GM18867 (cell line): Measurements from ENCODE around the gene ZNF329.
"Not testable (repeated sequence)": the region's sequence is repeated elsewhere in the genome, so short reads cannot be mapped to it uniquely, and the experiment has no call there.

ENCODE experiments used
- ATAC-seq: cut with Tn5 transposase; IDR thresholded peaks from one replicate; pipeline ENCODE4 v1.9.1; 2021; ENCODE audit warnings: mild to moderate bottlenecking, moderate library complexity; ENCODE audit not compliant: unreplicated experiment

Gene ZNF329

GRCh38 chr19:58150328-58150921 lies at the start of gene ZNF329:
Gene ZNF329, minus strand, starts transcription at chr19:58150789. Its CDS starts 21,286 bp downstream, at chr19:58129503.
- ATAC-seq, result peak; percentile 77

DNA sequence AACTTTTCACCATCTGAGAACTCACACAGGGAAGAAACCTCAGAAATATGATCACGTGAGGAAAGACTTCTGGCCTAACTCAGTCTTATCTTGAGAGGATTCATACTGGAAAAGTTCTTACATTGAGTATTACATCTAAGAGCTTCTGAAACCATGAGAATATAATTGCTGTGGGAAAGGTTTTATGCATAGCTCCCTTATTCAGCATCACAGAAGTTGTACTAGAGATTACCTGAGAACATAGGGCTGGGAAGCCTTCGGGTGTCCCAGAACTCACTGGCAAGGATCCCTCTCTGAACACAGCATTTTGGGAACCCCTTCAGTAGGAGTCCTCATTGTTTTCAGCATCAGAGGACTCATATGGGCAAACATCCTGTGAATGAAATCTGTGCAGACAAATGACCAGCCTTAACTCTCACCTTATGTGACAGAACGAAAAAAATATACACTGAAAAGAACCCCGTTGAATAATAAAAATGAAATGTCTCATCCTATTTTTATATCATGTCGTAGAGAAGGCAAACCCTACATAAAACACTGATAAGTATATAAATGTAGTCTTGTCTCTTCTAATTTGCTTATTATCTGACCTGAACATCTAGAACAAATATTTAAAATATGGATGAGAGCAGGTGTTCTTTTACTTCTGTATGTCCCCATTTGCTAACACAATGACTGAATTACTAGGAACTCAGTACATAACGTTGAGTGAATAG lies 46.5 kb upstream of the ZNF329 start:
- no peak for ATAC-seq

DNA sequence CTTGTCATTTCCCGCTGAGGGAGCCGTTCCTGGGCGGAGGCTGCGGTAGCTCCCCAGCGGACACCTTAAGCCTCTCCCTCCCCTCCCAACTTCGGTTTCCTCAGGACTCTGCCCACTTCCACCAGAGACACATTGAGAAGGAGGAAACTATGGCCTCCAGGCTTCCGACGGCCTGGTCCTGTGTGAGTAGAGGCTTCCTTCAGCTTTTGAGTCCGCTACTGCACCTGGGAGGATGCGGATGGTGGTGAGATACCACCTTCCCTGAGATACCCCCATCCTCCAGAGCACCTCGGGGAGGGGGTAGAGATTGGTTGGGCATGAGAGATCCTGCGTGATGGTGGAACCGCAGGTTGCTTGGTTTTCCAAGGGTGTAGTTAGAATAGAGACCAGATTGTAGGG lies 33.2 kb upstream of the ZNF329 start:
- no peak for ATAC-seq

- ATAC-seq, result peak; percentile 89
These were observed 32.6 kb upstream of the ZNF329 start, which contains the start of gene ZNF274 for GRCh38 chr19:58182989-58183816. Gene ZNF274, plus strand, starts transcription at chr19:58183061. Its CDS starts 905 bp downstream, at chr19:58183966.

- ATAC-seq, result no peak
These were observed 32.0 kb upstream of the ZNF329 start for GRCh38 chr19:58182577-58182988.

- ATAC-seq, result no peak
These were observed 31.4 kb upstream of the ZNF329 start for GRCh38 chr19:58181902-58182576.

GRCh38 chr19:58170860-58171259 lies 20.3 kb upstream of the ZNF329 start:
- ATAC-seq, result no peak

DNA sequence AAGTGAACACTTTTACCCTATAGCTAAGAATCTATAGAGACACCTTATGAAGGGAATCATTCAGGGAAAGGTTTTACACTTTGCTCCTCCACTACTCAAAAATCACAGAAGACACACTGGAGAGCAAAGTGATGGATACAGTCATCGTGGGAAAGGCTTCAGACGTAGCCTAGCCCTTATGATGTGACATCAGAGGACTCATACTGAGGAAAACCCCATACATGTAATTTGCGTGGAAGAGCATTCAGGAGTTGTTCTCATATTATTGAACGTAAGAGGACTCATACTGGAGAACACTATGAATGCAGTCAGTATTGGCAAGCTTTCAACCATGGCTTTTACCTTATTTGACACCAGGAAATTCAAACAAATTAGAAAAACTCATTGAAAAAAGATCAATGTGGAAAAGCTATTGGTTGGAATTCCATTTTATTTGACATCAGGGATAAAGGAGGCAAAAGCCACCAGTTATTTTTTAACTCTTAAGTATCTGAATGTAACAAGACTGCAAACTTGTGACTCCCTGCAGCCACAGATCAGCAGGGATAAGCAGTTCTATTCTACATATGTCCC lies 16.2 kb upstream of the ZNF329 start:
- no peak for ATAC-seq

- ATAC-seq, result no peak
These were observed 15.7 kb upstream of the ZNF329 start for GRCh38 chr19:58166268-58166667.

DNA sequence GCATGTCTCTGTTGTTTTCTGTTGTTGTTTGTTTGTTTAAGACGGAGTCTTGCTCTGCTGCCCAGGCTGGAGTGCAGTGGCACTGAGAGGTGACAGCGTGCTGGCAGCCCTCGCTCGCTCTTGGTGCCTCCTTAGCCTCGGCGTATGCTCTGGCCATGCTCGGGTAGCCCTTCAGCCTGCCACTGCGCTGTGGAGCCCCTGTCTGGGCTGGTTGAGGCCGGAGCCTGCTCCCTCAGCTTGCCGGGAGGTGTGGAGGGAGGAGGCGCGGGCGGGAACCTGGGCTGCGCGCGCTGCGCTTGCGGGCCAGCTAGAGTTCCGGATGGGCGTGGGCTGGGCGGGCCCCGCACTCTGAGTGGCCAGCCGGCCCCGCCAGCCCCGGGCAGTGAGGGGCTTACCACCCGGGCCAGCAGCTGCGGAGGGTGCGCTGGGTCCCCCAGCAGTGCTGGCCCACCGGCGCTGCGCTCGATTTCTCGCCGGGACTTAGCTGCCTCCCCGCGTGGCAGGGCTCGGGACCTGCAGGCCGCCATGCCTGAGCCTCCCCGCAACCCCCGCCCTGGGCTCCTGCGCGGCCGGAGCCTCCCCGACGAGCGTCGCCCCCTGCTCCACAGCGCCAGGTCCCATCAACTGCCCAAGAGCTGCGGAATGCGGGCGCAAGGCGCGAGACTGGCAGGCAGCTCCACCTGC lies 6.6 kb upstream of the ZNF329 start:
- no peak for ATAC-seq

- ATAC-seq, result peak; percentile 48
These were observed 4.4 kb upstream of the ZNF329 start for GRCh38 chr19:58154679-58155648.

GRCh38 chr19:58154287-58154678 lies 3.7 kb upstream of the ZNF329 start:
- ATAC-seq, result no peak

- ATAC-seq, result no peak
These were observed 2.8 kb upstream of the ZNF329 start for GRCh38 chr19:58153386-58153785.

- not testable (repeated sequence) for ATAC-seq
These were observed 3.1 kb downstream of the ZNF329 start for GRCh38 chr19:58147475-58147874.

- no peak for ATAC-seq
These were observed 4.7 kb downstream of the ZNF329 start for GRCh38 chr19:58145849-58146248.

DNA sequence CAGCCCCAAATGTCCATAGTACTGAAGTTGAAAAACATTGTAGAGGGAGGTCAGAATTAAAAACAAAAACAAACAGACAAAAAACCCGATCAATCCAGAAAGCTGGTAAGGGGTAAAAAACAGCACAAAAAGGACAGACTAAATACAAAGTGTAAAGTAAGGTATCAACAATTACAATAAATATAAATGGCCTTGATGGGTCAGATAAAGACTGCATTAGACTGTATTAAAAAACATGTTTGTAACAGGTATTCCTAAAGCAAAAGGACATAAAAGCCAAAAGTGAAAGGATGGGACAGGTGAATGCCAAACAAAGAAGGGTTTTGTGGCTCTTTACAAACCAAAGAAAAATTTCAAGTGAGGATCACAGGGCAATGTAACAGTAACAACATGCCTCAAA lies 16.3 kb downstream of the ZNF329 start:
- no peak for ATAC-seq

DNA sequence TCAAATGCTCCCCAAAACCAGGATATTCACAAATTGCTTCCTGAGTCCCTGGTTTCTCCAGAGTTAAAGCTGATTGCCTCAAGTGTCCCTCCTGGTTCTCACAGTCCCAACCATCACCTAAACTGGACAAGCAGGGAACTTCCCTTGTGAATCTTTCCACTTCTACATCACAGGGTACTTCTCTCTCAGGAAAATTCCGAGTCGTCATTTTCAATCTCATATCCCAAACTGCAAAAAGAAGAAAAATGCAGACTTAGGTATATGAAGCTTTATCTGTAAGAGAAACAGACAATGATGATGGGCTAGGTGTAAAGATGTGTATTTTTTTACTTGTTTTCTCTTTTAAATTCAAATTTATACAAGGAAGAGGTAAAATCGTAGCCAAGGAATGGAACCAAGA lies 21.3 kb downstream of the ZNF329 start:
- no peak for ATAC-seq

DNA sequence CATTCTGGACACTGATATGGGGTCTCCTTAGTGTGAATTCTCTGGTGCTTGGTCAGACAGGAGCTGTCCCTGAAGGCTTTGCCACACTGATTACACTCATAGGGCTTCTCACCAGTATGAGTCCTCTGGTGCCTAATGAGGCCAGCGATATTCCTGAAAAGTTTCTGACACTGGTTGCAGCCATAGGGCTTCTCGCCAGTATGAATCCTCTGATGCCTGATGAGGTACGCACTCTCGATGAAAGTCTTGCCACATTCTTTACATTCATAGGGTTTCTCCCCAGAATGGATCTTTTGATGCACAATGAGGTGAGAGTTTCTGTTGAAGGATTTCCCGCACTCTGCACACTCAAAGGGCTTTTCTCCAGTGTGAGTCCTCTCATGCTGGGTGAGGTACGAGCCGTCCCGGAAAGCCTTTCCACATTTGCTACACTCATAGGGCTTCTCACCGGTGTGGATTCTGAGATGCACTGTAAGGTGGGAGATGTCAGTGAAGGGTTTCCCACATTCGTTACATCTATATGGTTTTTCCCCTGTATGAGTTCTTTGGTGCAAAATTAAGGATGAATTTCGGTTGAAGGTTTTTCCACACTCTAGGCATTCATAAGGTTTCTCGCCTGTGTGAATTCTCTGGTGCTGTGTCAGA lies 22.4 kb downstream of the ZNF329 start:
- ATAC-seq, result no peak

- no peak for ATAC-seq
These were observed 27.2 kb downstream of the ZNF329 start for GRCh38 chr19:58123354-58123753.
